ENCODE results near the gene SLC51B. TPM values are rescaled to one million over a fixed set of nuclear protein-coding genes. Genes with fewer than 3 reads are reported as not detected.
A peak's percentile ranks its signal among the peaks of the same experiment; 100 is the strongest.
"Not testable (repeated sequence)": the region's sequence is repeated elsewhere in the genome, so short reads cannot be mapped to it uniquely, and the experiment has no call there.

Gene SLC51B
- polyA plus RNA-seq, 3 donors: not detected

DNA sequence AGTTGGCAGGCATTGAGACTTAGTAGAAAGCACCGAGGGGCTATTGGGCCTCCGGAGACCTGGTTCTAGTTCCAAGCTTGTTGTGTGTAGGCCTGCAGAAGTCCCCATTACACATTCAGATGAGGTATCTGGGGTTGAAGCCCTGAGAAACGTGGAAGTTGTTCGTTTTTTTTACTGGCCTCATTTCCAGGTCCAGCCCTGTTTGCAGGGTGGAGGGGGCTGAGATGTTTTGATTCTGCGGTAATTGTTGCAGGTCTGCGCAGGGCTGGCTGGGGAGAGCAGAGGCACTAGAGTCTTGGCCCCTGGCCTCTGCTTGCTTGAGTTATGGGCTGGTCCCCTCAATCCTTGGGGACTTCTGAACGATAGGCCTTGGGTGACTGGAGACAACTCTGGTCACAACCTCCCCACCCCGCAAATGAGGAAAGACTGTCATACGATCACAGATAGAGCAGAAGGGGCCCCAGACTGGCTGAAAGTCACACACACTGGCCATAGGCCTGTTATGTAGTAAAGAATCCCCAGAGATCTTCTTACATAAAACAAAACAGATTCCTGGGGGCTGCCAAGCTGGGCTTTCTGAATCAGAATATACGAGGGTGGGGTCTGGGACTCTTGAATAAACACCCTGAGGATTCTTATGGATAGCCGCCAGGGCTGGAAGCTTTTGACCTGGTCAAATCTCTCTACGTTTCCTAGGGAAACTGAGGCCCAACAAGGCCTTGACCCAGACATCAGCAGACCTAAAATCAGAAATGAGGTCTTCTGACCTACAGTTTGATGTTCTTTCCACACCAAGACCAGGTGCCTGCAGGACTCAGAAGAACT lies 47.0 kb downstream of the SLC51B start:
- H3K4me1 Mint-ChIP-seq: no peaks in the 10 kb centered on the region
- Histone ChIP-seq H3K9me3 (replicated peaks in 1 of 2; ENCODE audit: control insufficient read depth in 1 of 2, insufficient read depth in 1 of 2, low read length in 2 of 2) (no peaks in the 10 kb centered on the region), H3K36me3 (replicated peaks in 1 of 2; ENCODE audit: control insufficient read depth in 1 of 2, insufficient read depth in 2 of 2, low read length in 2 of 2) (peaks cover 3 to 7% of the 10 kb centered on the region in 2 donors), H3K27me3 (ENCODE audit: control insufficient read depth in 2 of 2, insufficient read depth in 2 of 2, low read length in 2 of 2) (no peaks in the 10 kb centered on the region), H3K9ac (ENCODE audit: insufficient read depth, low read length, poor library complexity, severe bottlenecking) (no peak overlapping the region), H3K4me2 (replicated peaks; ENCODE audit: extremely low read depth, low read length, poor library complexity, severe bottlenecking) (no peak overlapping the region), H3K79me2 (ENCODE audit: insufficient read depth, low read length) (no peaks in the 10 kb centered on the region), H4K20me1 (ENCODE audit: insufficient read depth, low read length) (no peaks in the 10 kb centered on the region), H3K4me1 (ENCODE audit: control insufficient read depth in 1 of 2, insufficient read depth in 2 of 2, low read length in 2 of 2) (no peaks in the 10 kb centered on the region), H3K27ac (ENCODE audit: low read depth in 1 of 2, low read length in 2 of 2) (no peak overlapping the region), H2AFZ (ENCODE audit: insufficient read depth, low read depth, low read length, poor library complexity, severe bottlenecking) (no peak overlapping the region), H3K4me3 (replicated peaks in 1 of 3; ENCODE audit: low read depth in 2 of 3, low read length in 3 of 3) (no peak overlapping the region)
- TF ChIP-seq, protein P1, sequence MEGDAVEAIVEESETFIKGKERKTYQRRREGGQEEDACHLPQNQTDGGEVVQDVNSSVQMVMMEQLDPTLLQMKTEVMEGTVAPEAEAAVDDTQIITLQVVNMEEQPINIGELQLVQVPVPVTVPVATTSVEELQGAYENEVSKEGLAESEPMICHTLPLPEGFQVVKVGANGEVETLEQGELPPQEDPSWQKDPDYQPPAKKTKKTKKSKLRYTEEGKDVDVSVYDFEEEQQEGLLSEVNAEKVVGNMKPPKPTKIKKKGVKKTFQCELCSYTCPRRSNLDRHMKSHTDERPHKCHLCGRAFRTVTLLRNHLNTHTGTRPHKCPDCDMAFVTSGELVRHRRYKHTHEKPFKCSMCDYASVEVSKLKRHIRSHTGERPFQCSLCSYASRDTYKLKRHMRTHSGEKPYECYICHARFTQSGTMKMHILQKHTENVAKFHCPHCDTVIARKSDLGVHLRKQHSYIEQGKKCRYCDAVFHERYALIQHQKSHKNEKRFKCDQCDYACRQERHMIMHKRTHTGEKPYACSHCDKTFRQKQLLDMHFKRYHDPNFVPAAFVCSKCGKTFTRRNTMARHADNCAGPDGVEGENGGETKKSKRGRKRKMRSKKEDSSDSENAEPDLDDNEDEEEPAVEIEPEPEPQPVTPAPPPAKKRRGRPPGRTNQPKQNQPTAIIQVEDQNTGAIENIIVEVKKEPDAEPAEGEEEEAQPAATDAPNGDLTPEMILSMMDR (IDR thresholded peaks at IDR 0.05): no peak
- H3K36me3 Mint-ChIP-seq: peaks cover 2 to 8% of the 10 kb centered on the region in 2 donors
- H3K9me3 Mint-ChIP-seq: no peaks in the 10 kb centered on the region
- DNase-seq: no peak
- no peak overlapping the region for H3K4me3 Mint-ChIP-seq
- intact Hi-C loops (cut with micrococcal nuclease): no loop called here
- H3K27ac Mint-ChIP-seq: peak overlapping the region in 1 of 7 donors; percentile 36
- H3K27me3 Mint-ChIP-seq (ENCODE audit: low read depth in 3 of 3): peaks cover 1 to 2% (median 2%) of the 10 kb centered on the region in 3 donors
- 97% methylated on average over 4 of the region's 12 CpGs for WGBS (ENCODE audit: insufficient coverage)

DNA sequence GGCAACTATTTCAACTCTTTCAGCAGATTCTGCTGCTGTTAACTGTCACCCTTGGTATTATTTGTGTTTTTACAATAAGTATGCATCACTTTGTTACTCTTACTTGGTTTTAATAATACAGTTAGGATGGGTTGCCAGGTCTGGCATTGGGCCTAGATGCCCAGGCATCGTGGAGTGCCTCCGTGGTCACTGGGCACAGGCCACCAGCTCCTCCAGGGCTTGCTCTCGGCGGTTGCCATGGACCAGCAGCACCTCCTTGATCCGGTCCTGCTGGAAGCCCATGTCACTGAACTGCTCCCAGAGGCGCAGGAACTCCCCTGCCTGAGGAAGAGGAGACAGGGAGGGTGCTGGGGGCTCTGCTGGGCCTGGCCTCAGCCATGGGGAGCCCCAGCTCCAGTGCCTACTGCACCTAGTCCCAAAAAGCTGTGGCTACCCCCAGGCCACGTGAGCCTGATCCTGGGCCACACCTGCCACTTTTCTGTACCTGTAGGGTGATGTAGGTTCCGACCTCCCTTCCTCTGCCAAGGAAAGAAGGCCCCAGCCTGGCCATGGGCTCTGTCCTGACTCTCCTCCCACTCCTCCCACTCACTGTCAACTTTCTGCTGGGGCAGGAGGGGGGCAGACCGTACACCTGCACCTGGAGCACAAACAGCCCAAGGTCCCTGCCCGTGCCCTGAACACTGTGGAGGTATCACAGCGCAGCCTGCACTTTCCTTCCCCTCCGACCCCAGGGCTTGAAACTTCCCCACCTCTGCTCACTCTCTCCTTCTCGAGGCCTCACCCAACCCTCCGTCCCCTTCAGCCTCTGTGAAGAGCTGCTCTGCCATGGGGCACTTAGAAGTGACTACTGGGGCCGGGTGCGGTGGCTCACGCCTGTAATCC lies 48.0 kb downstream of the SLC51B start:
- Histone ChIP-seq H3K4me2 (replicated peaks; ENCODE audit: extremely low read depth, low read length, poor library complexity, severe bottlenecking) (no peak overlapping the region), H3K36me3 (replicated peaks in 1 of 2; ENCODE audit: control insufficient read depth in 1 of 2, insufficient read depth in 2 of 2, low read length in 2 of 2) (peaks cover 10 to 17% of the 10 kb centered on the region in 2 donors), H3K27me3 (ENCODE audit: control insufficient read depth in 2 of 2, insufficient read depth in 2 of 2, low read length in 2 of 2) (no peaks in the 10 kb centered on the region), H3K9me3 (replicated peaks in 1 of 2; ENCODE audit: control insufficient read depth in 1 of 2, insufficient read depth in 1 of 2, low read length in 2 of 2) (no peaks in the 10 kb centered on the region), H2AFZ (ENCODE audit: insufficient read depth, low read depth, low read length, poor library complexity, severe bottlenecking) (no peak overlapping the region), H3K79me2 (ENCODE audit: insufficient read depth, low read length) (no peaks in the 10 kb centered on the region), H3K27ac (ENCODE audit: low read depth in 1 of 2, low read length in 2 of 2) (no peak overlapping the region), H3K4me3 (replicated peaks in 1 of 3; ENCODE audit: low read depth in 2 of 3, low read length in 3 of 3) (no peak overlapping the region), H4K20me1 (ENCODE audit: insufficient read depth, low read length) (no peaks in the 10 kb centered on the region), H3K9ac (ENCODE audit: insufficient read depth, low read length, poor library complexity, severe bottlenecking) (no peak overlapping the region), H3K4me1 (ENCODE audit: control insufficient read depth in 1 of 2, insufficient read depth in 2 of 2, low read length in 2 of 2) (no peaks in the 10 kb centered on the region)
- H3K27me3 Mint-ChIP-seq (ENCODE audit: low read depth in 3 of 3): peaks cover 0 to 2% (median 2%) of the 10 kb centered on the region in 3 donors
- DNase-seq: no peak
- intact Hi-C loops (cut with micrococcal nuclease): no loop called here
- no peak overlapping the region for H3K4me3 Mint-ChIP-seq
- H3K27ac Mint-ChIP-seq: no peak overlapping the region
- TF ChIP-seq, protein P1 (IDR thresholded peaks at IDR 0.05): no peak
- H3K4me1 Mint-ChIP-seq: no peaks in the 10 kb centered on the region
- peaks cover 12 to 18% of the 10 kb centered on the region in 2 donors for H3K36me3 Mint-ChIP-seq
- WGBS (ENCODE audit: insufficient coverage): 94% methylated on average over 10 of the region's 17 CpGs
- no peaks in the 10 kb centered on the region for H3K9me3 Mint-ChIP-seq

DNA sequence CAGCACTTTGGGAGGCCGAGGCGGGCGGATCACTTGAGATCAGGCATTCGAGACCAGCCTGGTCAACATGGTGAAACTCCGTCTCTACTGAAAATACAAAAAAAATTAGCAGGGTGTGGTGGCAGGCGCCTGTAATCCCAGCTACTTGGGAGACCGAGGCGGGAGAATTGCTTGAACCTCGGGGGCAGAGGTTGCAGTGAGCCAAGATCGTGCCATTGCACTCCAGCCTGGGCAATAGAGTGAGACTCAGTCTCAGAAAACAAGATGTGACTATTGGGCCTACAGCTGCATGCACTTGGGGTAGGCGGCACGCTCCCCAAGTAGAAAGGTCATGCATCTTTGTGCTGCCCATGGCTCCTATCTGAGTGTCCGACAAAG lies 48.6 kb downstream of the SLC51B start:
- H3K27ac ChIP-seq (ENCODE audit: low read depth in 1 of 2, low read length in 2 of 2); H3K4me1 Mint-ChIP-seq; H3K9ac ChIP-seq (ENCODE audit: insufficient read depth, low read length, poor library complexity, severe bottlenecking); H3K4me3 ChIP-seq (replicated peaks in 1 of 3; ENCODE audit: low read depth in 2 of 3, low read length in 3 of 3); H3K27me3 ChIP-seq (ENCODE audit: control insufficient read depth in 2 of 2, insufficient read depth in 2 of 2, low read length in 2 of 2); intact Hi-C loops (cut with micrococcal nuclease); DNase-seq; H3K79me2 ChIP-seq (ENCODE audit: insufficient read depth, low read length); H3K4me2 ChIP-seq (replicated peaks; ENCODE audit: extremely low read depth, low read length, poor library complexity, severe bottlenecking); H3K4me1 ChIP-seq (ENCODE audit: control insufficient read depth in 1 of 2, insufficient read depth in 2 of 2, low read length in 2 of 2); H3K9me3 ChIP-seq (replicated peaks in 1 of 2; ENCODE audit: control insufficient read depth in 1 of 2, insufficient read depth in 1 of 2, low read length in 2 of 2); H3K9me3 Mint-ChIP-seq; H4K20me1 ChIP-seq (ENCODE audit: insufficient read depth, low read length); H3K27ac Mint-ChIP-seq; H2AFZ ChIP-seq (ENCODE audit: insufficient read depth, low read depth, low read length, poor library complexity, severe bottlenecking); H3K27me3 Mint-ChIP-seq (ENCODE audit: low read depth in 3 of 3); H3K4me3 Mint-ChIP-seq: not testable (repeated sequence)
- peaks cover 14 to 23% of the 10 kb centered on the region in 2 donors for H3K36me3 ChIP-seq (replicated peaks in 1 of 2; ENCODE audit: control insufficient read depth in 1 of 2, insufficient read depth in 2 of 2, low read length in 2 of 2)
- H3K36me3 Mint-ChIP-seq: peaks cover 18 to 25% of the 10 kb centered on the region in 2 donors
- WGBS (ENCODE audit: insufficient coverage): over 99% methylated on average over 8 of the region's 13 CpGs
